Skeletal muscle cell (primary cell): ENCODE data around the gene RASGRF2.

Experiments used
- DNase-seq: peaks from one replicate; pipeline ENCODE4 v3.0.0-alpha.2; 2010; ENCODE audit warnings: low read depth
- H3K4me3 ChIP-seq: 2 replicates; pipeline ENCODE4 v1.5.1; 2011; ENCODE audit warnings: low read depth, mild to moderate bottlenecking, control low read depth, low read length, moderate library complexity

Gene RASGRF2, protein sequence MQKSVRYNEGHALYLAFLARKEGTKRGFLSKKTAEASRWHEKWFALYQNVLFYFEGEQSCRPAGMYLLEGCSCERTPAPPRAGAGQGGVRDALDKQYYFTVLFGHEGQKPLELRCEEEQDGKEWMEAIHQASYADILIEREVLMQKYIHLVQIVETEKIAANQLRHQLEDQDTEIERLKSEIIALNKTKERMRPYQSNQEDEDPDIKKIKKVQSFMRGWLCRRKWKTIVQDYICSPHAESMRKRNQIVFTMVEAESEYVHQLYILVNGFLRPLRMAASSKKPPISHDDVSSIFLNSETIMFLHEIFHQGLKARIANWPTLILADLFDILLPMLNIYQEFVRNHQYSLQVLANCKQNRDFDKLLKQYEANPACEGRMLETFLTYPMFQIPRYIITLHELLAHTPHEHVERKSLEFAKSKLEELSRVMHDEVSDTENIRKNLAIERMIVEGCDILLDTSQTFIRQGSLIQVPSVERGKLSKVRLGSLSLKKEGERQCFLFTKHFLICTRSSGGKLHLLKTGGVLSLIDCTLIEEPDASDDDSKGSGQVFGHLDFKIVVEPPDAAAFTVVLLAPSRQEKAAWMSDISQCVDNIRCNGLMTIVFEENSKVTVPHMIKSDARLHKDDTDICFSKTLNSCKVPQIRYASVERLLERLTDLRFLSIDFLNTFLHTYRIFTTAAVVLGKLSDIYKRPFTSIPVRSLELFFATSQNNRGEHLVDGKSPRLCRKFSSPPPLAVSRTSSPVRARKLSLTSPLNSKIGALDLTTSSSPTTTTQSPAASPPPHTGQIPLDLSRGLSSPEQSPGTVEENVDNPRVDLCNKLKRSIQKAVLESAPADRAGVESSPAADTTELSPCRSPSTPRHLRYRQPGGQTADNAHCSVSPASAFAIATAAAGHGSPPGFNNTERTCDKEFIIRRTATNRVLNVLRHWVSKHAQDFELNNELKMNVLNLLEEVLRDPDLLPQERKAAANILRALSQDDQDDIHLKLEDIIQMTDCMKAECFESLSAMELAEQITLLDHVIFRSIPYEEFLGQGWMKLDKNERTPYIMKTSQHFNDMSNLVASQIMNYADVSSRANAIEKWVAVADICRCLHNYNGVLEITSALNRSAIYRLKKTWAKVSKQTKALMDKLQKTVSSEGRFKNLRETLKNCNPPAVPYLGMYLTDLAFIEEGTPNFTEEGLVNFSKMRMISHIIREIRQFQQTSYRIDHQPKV (N-terminal part only)

DNA sequence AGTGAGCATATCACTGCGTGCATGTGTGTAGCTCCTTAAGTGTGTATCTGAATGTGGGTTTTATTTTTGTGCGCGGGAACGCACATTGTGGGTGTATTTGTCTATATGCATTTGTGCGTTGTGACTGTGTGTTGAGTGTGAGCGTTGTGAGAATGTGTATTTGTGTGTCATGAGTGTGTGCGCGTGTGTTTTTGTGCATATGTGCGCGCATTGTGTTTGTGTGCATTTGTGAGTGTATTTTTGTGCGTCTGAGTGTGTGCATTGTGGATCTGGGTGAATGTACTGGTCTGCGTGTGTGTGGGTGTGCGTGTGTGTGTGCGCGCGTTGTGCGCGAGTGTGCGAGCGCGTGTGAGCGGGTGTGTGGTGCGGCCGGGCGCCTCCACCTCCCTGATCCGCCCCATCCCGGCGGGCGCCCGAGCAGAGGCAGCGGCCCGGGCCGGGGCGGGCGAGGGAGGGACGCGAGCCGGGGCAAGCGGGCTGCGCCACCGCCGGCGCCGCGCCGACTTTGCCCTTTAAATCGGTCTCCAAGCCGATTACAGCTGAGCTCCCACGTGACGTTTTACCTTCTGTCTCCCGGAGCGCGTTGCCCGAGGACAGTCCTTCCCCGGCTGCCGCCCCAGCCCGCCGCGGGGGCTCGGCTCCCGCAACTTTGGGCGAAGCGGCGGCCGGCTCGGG, at the start of gene RASGRF2:
Gene RASGRF2 (plus strand): TSS at position 596 of the 675 bp plus-strand sequence. CDS start 376 bp downstream, outside the sequence.
- peak within 1 kb of the TSS; percentile 42 for H3K4me3 ChIP-seq
- no peak for DNase-seq

GRCh38 chr5:80912479-80912878, 47.7 kb upstream of the RASGRF2 start:
- H3K4me3 ChIP-seq = no peak overlapping the region
- no peak for DNase-seq

DNA sequence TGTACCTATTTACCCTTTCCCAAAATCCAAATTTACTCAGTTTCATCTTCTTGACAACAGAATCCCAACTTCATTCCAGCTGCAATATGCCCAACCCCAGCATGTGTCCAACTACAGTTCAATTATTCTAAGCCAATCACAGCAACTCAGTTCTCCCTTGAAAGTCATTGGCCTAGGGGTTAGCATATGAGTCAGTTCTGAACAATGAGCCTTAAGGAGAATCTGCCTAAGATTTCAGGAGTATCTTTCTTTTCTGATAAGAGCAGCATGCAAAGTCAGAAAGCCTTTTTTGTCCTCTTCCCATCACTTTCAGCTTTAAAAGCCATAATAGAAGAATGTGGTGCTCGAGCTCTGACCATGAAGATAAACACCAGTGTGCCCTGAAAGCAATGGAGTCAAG, 44.4 kb upstream of the RASGRF2 start:
- DNase-seq = no peak
- H3K4me3 ChIP-seq = no peak overlapping the region

- no peak for DNase-seq
- H3K4me3 ChIP-seq = no peak overlapping the region
These were observed 43.5 kb upstream of the RASGRF2 start for GRCh38 chr5:80916676-80917075.

DNA sequence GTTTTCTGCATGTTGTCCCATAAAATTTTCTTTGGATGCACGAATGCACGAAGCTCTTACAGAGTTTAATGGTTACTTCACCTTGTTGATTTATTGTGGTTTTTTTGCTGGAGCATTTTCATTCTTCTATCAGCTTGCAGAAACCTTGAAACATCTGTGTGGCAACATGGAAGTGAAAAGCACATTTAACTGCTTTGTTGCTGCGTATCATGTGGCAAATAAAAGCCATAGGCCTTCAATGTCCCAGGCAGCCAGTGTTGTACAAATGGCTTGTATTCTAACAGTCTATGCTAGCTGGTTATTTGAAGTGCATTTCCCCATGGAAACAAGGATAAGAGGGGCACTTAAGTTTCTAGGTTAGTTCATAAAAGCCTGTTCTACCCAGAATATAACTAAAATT, 42.5 kb upstream of the RASGRF2 start:
- H3K4me3 ChIP-seq = no peak overlapping the region
- DNase-seq = no peak

GRCh38 chr5:80919678-80920196, 40.4 kb upstream of the RASGRF2 start:
- no peak overlapping the region for H3K4me3 ChIP-seq
- DNase-seq = no peak

- no peak for DNase-seq
- no peak overlapping the region for H3K4me3 ChIP-seq
These were observed 39.8 kb upstream of the RASGRF2 start for GRCh38 chr5:80920333-80920732.

DNA sequence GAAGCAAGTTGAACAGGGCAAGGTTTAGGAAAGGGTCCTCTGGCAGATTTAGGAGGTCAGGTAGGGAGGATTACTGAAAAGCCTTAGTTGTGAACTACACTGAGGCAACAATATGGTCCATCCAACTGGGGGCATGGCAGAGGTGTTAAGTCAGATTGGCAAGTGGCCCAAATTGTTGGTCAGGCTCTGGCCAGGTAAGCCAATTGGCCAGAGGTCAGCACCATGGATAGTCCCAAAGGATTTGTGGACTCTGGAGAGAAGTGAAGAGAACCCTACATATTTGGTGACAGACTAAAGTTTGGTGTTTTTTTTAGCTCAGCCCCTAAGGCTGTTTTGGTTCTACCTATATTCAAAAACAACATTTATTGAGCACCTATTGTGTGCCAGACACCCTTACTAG, 39.1 kb upstream of the RASGRF2 start:
- H3K4me3 ChIP-seq = no peak overlapping the region
- DNase-seq = no peak

GRCh38 chr5:80925931-80926330, 34.2 kb upstream of the RASGRF2 start:
- DNase-seq = no peak
- no peak overlapping the region for H3K4me3 ChIP-seq

DNA sequence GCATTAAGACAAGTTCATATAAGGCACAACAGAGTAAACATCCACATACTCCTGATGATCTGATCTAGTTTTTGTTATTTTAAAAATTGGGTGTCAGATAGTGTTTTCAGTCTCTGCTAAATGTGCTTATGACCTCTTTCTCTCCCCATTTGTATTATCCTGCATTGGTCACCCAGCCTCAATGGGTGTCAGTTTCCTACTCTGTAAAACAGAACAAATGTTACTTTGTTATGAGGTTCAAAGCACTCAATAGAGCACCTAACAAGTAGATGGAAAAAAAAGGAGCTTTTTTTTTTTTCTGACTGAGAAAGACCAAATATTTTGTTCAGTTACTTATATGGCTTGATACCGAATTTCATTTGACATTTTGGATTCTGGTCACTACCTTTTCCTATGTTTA, 33.6 kb upstream of the RASGRF2 start:
- DNase-seq = no peak
- no peak overlapping the region for H3K4me3 ChIP-seq

GRCh38 chr5:80926979-80927656, 33.0 kb upstream of the RASGRF2 start:
- no peak for DNase-seq
- H3K4me3 ChIP-seq = no peak overlapping the region

DNA sequence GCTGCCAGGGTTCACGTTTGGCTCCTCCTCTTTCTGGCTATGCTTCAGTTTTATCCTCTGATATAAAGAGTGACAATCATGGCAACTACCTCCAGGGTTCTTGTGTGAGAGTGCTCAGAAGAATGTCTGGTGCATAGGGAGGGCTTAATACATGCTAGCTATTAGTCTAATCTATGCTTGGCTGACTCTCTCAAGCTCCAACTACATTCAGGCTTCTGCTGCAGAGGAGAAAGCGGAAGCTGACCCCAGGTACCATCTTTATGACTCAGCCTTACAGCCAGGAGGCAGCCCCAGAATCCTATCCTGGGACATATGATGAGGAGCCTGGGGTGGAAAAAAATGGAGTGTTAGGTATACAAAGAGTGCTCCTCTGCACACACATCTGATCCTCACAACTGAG, 32.1 kb upstream of the RASGRF2 start:
- DNase-seq = no peak
- H3K4me3 ChIP-seq = no peak overlapping the region

DNA sequence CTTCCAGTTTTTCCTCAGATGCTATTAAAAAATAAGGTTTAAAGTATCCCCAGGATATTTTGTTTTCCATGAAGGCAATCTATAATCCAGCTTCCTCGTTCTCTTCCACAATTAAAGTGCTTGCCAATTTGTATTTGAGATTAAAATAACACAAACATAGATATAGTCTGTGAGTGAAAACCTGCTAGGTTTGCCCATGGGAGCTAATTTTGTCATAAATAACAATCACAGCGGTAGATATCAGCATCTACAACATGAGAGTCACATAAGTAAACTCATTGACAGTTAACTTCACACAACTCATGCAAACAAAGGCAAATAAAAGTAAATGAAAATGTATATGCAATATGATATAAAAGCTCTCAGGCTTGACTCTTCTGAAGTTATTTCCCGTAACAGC, 29.2 kb upstream of the RASGRF2 start:
- no peak overlapping the region for H3K4me3 ChIP-seq

GRCh38 chr5:80931411-80931810, 28.8 kb upstream of the RASGRF2 start:
- H3K4me3 ChIP-seq = no peak overlapping the region
- DNase-seq = no peak

More for the DNA sequence above, 29.2 kb upstream of the RASGRF2 start:
- no peak for DNase-seq

DNA sequence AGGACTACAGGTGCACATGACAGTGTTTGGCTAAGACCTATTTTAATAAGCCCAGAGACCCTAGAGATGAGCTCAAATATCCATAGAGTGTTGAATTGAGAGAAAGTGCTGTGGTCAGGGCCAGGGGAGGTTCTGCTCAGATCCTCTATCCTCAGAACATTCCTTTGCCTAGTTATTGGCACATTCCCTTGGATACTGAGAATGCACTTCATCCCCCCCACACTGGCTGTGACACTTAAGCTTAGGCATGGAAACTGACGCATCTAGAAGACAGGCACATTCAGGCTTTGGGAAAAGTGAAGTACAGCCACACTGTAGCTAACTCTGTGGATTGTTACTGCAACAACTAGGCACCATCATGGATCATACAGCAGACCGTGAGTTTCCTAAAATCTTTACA, 27.1 kb upstream of the RASGRF2 start:
- DNase-seq = no peak
- H3K4me3 ChIP-seq = no peak overlapping the region

DNA sequence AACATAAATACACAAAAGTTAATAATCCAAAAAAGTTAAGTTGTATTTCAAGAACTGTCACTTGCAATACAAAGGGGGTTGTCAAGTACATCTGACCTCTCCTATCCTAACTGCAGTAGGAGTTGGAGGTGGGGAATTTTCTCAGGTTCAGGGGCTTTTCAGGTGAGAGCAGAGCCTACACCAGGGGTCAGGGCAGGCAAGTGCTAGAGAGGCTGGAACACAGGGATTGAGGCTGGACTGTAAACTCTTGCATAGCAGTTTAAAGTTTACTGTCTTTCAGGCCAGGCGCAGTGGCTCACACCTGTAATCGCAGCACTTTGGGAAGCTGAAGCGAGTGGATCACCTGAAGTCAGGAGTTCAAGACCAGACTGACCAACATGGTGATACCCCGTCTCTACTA, 25.4 kb upstream of the RASGRF2 start:
- DNase-seq = no peak
- H3K4me3 ChIP-seq = no peak overlapping the region

- DNase-seq = no peak
- H3K4me3 ChIP-seq = no peak overlapping the region
These were observed 24.3 kb upstream of the RASGRF2 start for GRCh38 chr5:80935811-80936385.

- no peak for DNase-seq
- H3K4me3 ChIP-seq = no peak overlapping the region
These were observed 23.3 kb upstream of the RASGRF2 start for GRCh38 chr5:80936881-80937280.
